GM18498 (cell line): ENCODE measurements around the gene IFNGR1.
"Not testable (repeated sequence)": the region's sequence is repeated elsewhere in the genome, so short reads cannot be mapped to it uniquely, and the experiment has no call there.

Experiments used
- ATAC-seq: cut with Tn5 transposase; IDR thresholded peaks from one replicate; pipeline ENCODE4 v1.9.1; 2021; ENCODE audit warnings: mild to moderate bottlenecking, moderate library complexity; ENCODE audit not compliant: unreplicated experiment

IFNGR1 gene

GRCh38 chr6:137236581-137237355, 17.6 kb upstream of the IFNGR1 start:
- ATAC-seq: no peak

- no peak for ATAC-seq
Observed at GRCh38 chr6:137235686-137236085, 16.5 kb upstream of the IFNGR1 start.

- peak; percentile 77 for ATAC-seq
Observed at GRCh38 chr6:137233911-137234863, 15.0 kb upstream of the IFNGR1 start.

GRCh38 chr6:137231895-137232294, 12.7 kb upstream of the IFNGR1 start:
- no peak for ATAC-seq

- ATAC-seq: no peak
Observed at GRCh38 chr6:137230956-137231555, 11.9 kb upstream of the IFNGR1 start.

- ATAC-seq: no peak
Observed at GRCh38 chr6:137230547-137230946, 11.4 kb upstream of the IFNGR1 start.

GRCh38 chr6:137229075-137229759, 10.0 kb upstream of the IFNGR1 start:
- no peak for ATAC-seq

GRCh38 chr6:137227871-137228302, 8.7 kb upstream of the IFNGR1 start:
- ATAC-seq: peak; percentile 60

GRCh38 chr6:137226697-137227096, 7.5 kb upstream of the IFNGR1 start:
- ATAC-seq: no peak

- peak; percentile 65 for ATAC-seq
Observed at GRCh38 chr6:137224799-137225198, 5.6 kb upstream of the IFNGR1 start.

GRCh38 chr6:137223370-137224131, 4.4 kb upstream of the IFNGR1 start:
- ATAC-seq: no peak

GRCh38 chr6:137222381-137222780, 3.2 kb upstream of the IFNGR1 start:
- no peak for ATAC-seq

- ATAC-seq: peak; percentile 12
Observed at GRCh38 chr6:137219664-137220252, 573 bp upstream of the IFNGR1 start.

- peak; percentile 45 for ATAC-seq
Observed at GRCh38 chr6:137218473-137218916, 690 bp downstream of the IFNGR1 start.

GRCh38 chr6:137217801-137218472, 1.2 kb downstream of the IFNGR1 start:
- no peak for ATAC-seq

GRCh38 chr6:137216875-137217553, 2.2 kb downstream of the IFNGR1 start:
- ATAC-seq: no peak

- no peak for ATAC-seq
Observed at GRCh38 chr6:137216106-137216505, 3.1 kb downstream of the IFNGR1 start.

- not testable (repeated sequence) for ATAC-seq
Observed at GRCh38 chr6:137215630-137216029, 3.6 kb downstream of the IFNGR1 start.
